Measurements from ENCODE around the gene TSHZ2.
"Not testable (repeated sequence)": the region's sequence is repeated elsewhere in the genome, so short reads cannot be mapped to it uniquely, and the experiment has no call there.

TSHZ2 gene

DNA sequence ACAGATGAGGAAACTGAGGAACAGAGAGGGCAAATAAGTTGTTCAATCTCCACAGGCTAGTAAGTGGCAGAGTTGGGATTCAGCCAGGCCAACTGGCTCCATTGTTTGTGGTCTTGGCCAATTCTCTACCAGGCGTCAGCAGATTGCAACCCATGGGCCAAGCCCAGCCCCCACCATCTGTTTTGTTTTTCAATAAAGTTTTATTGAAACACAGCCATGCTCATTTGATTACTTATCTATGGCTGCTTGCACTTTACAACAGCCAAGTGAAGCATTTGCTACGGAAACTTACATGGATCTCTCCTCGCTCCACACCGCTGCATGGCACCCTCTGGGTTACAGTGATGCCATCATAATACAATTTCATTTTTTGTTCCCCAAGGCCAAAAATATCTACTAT is 530.7 kb downstream of the TSHZ2 start:
- no peak for DNase-seq (ENCODE audit: low read depth, low spot score)

DNA sequence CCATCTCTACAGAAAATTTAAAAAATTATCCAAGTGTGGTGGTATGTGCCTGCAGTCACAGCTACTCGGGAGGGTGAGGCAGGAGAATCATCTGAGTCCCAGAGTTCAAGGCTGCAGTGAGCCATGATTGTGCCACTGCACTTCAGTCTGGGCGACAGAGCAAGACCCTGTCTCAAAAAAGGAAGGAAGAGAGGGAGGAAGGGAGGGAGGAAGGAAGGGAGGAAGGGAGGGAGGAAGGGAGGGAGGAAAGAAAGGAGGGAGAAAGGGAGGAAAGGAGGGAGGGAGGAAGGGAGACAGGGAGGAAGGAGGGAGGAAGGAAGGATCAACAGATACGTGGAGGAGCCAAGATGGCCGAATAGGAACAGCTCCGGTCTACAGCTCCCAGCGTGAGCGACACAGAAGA is 531.4 kb downstream of the TSHZ2 start:
- DNase-seq (ENCODE audit: low read depth, low spot score): no peak

DNA sequence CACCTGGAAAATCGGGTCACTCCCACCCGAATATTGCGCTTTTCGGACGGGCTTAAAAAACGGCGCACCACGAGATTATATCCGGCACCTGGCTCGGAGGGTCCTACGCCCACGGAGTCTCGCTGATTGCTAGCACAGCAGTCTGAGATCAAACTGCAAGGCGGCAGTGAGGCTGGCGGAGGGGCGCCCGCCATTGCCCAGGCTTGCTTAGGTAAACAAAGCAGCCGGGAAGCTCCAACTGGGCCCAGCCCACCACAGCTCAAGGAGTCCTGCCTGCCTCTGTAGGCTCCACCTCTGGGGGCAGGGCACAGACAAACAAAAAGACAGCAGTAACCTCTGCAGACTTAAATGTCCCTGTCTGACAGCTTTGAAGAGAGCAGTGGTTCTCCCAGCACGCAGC is 531.9 kb downstream of the TSHZ2 start:
- DNase-seq (ENCODE audit: low read depth, low spot score): not testable (repeated sequence)

DNA sequence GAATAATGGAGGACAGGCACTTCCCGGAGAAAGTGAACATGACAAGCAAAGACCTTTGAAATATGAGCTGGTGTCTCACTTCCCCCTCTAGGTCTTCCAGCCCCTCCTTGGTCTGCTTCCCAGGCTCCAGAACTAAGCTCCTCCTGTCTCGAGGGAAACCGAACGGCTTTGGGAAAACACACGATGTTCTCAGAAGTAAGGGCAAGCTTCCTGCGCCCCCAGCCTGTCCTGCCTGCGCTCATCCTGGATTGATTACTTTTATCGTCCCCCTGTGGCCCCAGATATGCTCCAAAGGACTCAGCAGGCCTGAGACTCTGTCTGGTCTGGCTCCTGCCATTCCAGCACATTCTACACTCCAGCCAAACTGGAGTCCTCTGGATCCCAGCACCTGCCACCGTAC is 538.1 kb downstream of the TSHZ2 start:
- DNase-seq (ENCODE audit: low read depth, low spot score): no peak

DNA sequence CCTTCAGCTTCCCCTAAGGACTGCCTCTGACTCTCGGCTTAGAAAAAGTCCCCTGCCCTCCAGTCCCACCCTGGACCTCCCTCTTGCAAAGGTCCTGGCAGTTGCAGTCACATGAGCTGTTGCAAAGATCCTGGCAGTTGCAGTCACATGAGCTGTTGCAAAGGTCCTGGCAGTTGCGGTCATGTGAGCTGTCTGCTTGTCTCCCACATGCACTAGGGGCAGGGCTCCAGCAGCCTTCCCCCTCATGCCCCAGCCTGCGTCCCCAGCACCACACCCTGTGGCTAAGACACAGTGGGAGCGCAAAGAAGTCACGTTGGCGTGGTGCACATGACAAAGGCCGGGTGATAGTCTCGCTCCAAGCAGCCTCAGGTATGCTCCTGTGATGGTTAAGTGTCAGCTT is 538.5 kb downstream of the TSHZ2 start:
- no peak for DNase-seq (ENCODE audit: low read depth, low spot score)

DNA sequence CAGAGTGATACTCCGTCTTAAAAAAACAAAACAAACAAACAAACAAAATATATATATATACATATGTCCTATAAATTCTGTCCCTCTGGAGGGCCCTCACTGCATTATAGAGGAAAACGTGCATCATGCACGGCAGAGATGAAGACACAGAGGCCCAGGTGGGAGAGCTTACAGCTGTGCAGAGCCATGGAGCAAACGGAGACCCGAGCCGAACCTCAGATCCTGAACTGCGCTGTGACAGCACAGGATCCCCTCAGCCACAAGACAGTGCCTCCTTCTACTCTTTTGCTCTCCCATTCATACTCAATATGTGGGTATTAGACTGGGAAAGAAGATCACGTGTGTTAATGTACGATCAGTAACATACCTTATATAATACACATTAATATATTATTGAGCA is 539.9 kb downstream of the TSHZ2 start:
- no peak for DNase-seq (ENCODE audit: low read depth, low spot score)

DNA sequence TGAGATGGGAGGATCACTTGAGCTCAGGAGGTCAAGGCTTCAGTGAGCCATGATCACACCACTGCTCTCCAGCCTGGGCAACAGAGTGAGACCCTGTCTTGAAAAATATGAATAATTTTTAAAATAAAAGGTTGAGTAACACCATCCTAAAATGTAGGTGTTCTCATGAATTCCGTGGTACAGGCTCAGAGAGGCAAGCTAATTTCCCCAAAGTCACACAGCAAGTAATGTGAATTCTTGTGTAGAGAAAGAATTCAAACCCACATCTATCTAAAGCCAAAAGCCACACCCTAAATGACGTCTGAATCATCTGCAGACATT is 541.0 kb downstream of the TSHZ2 start:
- no peak for DNase-seq (ENCODE audit: low read depth, low spot score)

DNA sequence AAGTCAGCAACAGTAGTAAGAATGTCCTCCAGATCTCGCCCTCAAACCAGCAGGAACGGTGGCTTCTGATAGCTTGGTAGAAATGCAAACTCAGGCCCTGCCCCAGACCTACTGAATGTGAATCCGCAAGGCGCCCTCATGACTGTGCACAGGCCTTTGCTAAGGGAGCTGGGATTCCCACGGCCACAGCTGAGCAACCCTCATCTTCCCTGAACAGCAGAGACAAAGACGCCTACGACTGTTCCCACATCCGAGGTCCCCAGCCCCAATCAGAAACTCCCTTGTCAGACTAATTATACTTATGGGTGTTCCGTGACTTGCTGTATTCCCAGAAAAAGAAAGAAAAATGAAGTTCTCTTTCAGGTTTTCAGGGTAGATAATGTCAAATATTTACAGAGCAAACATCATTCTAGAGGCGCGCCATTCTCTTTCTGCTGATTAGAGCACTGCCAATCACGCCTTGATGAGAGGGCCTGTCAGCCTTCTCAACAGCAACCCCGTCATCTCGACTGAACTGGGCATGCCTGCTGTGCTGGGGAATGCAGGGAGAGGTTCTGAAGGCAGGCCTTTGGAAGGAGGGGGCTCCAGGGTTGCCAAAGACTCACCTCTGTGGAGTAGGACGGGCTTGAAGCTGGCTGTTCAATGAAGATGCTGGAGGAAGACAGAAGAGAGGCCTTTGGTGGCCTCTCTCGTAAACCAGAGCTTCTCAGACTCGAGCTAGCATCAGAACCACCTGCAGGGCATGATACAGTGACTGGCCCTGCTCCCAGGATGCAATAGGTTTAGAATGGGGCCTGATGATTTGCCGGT is 541.5 kb downstream of the TSHZ2 start:
- no peak for DNase-seq (ENCODE audit: low read depth, low spot score)

DNA sequence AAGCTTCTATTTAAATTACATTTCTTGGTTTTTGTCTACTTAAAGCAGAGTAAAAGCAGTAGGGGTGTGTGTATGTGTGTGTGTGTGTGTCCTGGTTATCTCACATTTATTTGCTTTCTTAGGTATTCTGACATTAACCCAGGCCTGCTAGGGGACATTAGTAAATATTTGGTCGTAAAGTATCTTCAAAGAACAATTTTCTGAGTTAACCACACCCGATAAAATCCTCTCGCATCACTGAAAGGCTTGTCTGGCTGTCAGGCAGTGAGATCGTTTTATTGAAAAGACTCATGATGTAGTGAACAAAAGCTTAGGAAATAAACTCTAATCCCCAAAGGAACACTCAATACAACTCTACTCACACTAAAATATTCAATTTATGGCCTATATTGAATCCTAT is 543.6 kb downstream of the TSHZ2 start:
- no peak for DNase-seq (ENCODE audit: low read depth, low spot score)

DNA sequence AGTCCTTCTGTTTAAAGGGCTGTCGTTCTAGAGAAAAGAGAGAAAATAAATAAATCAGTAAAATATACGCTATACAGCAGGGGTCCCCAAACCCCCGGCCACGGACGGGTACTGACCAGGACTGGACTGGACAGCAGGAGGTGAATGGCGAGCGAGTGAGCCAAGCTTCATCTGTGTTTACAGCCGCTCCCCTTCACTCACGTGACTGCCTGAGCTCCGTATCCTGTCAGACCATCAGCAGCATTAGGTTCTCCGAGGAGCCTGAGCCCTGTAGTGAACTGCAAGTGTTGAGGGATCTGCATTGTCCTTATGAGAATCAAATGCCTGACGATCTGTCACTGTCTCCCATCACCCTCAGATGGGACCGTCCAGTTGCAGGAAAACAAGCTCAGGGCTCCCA is 545.0 kb downstream of the TSHZ2 start:
- no peak for DNase-seq (ENCODE audit: low read depth, low spot score)

DNA sequence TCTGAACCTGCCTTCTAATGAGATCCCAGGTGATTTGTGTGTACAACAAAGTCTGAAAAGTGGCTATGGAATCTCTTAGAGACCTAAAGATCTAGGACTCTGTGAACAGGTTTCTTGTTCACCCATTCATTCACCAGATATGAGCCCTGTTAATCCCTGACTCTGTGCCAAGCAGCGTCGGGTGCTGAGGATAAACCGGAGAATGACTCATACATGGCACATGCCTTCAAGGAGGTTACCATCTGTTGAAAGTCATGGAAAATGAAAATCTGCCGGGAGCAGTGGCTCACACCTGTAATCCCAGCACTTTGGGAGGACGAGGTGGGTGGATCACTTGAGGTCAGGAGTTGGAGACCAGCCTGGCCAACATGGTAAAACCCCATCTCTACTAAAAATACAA is 549.3 kb downstream of the TSHZ2 start:
- not testable (repeated sequence) for DNase-seq (ENCODE audit: low read depth, low spot score)

DNA sequence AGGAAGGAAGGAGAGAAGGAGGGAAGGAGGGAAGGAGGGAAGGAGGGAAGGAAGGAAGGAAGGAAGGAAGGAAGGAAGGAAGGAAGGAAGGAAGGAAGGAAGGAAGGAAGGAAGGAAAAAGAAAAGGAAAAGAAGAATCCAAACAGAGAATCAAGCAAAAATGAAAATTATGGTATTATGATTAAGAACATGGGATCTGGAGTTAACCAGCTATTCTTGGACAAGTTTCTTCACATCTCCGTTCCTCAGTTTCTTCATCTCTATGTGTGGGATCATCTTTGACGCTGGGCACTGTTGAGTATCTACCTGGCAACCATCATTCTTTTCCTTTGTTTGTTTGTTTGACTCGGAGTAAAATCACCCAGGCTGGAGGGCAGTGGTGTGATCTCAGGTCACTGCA is 549.9 kb downstream of the TSHZ2 start:
- no peak for DNase-seq (ENCODE audit: low read depth, low spot score)

DNA sequence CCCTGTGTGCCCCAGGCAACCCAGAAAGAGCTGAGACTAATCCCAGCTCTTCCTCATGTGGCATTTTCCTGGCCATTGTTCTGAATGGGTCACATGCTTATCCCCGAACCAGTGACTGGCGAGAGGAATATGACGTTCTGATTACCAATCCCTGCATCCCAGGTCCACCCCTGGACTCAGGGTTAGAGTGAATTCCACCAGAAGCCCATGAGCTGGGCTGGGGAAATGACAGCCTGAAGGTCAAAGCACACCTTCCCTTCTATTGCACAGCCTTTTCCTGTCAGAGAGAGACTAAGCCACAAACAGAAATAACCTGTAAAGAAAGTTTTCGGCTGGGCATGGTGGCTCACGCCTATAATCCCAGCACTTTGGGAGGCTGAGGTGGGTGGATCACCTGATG is 550.5 kb downstream of the TSHZ2 start:
- DNase-seq (ENCODE audit: low read depth, low spot score): no peak

DNA sequence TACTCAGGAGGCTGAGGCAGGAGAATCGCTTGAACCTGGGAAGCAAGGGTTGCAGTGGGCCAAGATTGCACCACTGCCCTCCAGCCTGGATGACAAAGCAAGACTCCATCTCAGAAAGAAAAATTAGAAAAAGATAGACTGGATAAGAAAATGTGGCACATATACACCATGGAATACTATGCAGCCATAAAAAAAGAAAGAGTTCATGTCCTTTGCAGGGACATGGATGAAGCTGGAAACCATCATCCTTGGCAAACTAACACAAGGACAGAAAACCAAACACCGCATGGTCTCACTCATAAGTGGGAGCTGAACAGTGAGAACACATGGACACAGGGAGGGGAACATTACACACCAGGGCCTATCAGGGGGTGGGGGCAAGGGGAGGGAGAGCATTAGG is 551.5 kb downstream of the TSHZ2 start:
- DNase-seq (ENCODE audit: low read depth, low spot score): not testable (repeated sequence)

DNA sequence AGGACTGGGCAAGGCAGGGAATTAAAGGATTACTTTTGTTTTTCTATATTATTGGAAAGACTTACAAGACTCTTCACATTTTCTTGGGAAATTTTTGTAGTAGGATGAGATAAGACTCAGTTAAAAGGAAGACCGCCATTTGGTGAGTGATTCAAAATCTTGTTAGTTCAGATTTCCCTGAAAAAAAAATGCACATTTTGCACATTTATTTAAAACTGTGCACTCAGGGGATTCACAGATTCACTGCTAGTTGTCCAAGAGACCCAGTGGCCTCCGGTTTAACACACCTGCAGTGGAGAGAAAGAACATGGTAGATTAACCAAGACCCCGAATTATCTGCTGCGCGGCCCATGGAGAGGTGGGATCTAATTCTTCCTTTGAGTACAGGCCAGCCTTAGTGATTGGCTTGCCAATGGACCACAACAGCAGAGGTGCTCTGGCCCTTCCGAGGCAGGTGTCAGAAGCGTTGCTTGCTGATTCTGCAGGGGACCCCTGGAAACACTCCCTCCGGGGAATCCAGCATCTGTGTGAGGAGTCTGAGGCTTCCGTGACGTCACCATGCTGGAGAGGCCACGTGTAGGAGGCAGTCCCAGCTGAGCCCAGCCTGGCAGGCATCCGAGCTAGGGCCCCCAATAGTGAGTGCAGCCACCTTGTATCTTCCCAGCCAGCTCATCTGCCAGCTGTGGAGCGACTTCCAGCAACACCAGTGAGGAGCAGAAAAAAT is 552.6 kb downstream of the TSHZ2 start:
- no peak for DNase-seq (ENCODE audit: low read depth, low spot score)

DNA sequence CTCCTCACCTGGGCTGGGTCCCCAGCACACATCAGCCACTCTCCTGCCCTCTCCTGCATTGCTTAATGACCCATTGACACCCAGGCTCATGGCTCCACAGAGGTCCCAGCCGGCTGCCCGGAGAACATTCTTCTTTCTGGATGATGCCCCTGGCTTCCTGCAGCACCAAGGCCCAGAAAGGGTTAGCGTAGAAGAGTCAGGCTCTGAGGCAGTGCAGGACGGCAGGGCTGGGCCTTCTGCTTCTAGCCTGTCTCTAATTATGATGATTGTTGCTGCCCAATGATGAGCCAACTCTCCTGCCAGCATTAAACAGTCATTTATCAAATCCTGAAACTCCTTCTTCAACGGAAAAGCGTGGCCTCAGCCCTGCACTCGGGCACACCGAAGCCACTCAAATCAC is 555.0 kb downstream of the TSHZ2 start:
- DNase-seq (ENCODE audit: low read depth, low spot score): no peak

DNA sequence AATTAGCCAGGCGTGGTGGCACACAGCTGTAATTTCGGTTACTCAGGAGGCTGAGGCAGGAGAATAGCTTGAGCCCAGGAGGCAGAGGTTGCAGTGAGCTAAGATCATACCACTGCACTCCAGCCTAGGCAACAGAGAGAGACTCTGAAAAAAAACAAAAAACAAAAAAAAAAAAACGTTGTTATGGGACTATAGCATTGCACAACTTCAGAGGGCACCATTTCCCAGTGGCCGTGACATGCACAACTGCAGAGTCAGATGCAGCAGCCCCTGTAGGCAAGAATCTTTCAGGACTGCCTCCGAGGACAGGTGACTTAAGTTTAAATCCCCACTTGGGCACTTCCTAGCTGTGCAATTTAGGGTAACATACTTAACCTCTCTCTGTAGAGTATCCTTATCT is 557.5 kb downstream of the TSHZ2 start:
- no peak for DNase-seq (ENCODE audit: low read depth, low spot score)

DNA sequence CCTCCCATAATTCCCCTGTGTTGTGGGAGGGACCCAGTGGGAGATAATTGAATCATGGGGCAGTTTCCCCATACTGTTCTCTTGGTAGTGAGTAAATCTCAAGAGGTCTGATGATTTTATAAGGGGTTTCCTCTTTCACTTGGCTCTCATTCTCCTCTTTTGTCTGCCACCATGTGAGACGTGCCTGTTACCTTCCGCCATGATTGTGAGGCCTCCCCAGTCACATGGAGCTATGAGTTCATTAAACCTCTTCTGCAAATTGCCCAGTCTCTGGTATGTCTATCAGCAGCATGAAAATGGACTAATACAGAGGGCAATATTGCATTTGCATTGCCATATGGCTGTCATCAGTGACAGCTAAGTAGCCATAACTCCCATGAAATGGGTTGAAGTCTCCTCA is 558.3 kb downstream of the TSHZ2 start:
- DNase-seq (ENCODE audit: low read depth, low spot score): no peak

DNA sequence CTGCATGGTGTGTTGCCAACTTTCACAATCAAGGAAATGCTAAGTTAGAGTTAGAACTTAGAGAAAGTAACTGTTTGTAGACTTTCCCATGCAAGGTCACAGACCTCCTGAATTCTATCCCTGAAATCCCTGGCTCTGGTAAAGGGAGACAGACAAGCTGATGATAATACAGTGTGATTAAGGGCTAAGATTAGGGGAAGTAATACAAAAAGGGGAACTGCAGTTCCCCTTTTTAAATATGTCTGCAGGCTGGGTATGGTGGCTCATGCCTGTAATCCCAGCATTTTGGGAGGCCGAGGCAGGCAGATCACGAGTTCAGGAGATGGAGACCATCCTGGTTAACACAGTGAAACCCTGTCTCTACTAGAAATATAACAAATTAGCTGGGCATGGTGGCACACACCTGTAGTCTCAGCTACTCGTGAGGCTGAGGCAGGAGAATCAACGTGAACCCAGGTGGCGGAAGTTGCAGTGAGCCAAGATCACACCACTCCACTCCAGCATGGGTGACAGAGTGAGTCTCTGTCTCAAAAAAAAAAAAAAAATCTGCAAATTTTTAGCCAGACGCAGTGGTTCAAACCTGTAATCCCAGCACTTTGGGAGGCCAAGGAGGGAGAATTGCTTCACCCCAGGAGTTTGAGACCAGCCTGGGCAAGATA is 560.6 kb downstream of the TSHZ2 start:
- not testable (repeated sequence) for DNase-seq (ENCODE audit: low read depth, low spot score)

DNA sequence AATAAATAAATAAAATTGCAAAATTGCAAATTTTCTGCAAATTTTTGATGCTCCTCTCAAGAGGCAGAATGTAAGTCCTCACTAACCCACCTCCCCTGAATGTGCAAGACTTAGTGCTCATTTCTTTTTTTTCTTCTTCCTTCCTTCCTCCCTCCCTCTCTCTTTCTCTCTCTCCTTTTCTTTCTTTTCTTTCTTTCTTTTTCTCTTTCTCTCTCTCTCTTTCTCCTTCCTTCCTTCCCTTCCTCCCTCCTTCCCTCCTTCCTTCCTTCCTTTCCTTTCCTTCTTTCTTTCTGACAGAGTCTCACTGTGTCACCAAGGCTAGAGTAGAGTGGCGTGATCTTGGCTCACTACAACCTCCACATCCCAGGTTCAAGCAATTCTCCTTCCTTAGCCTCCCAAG is 561.3 kb downstream of the TSHZ2 start:
- no peak for DNase-seq (ENCODE audit: low read depth, low spot score)

DNA sequence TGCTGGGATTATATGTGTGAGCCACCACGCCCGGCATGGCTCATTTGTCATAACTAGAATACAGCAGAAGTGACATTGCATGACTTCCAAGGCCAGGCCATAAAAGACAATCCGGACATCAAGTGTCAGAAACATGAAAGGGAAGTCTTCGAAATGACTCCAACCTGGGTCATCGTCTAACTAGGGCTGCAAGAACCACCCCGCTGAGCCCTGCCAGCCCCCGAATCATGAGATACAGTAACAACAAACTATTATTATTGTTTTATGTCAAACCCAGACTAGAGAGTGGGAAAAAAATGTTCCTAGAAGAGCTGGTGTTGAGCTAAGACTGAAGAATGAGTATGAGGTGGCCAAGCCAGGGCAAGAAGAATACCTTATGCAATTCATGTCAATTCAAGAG is 561.9 kb downstream of the TSHZ2 start:
- DNase-seq (ENCODE audit: low read depth, low spot score): no peak

DNA sequence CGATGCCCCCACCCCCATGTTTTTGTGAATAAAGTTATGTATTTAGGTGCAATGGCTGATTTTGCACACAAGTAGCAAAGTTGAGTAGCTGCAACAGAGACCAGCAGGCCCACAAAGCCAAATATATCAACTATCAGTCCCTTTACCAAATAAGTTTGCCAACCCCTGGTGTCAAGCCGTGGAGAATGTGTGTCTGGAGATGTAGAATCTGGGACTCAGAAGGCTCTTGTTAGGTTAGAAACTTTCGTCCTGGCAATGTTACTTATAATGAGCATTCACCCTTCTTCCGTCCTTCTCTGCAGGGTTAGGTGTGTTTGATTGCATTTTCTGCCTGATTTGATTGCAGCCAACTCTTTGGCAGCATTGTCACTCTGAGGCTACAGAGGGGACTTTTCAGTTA is 563.7 kb downstream of the TSHZ2 start:
- DNase-seq (ENCODE audit: low read depth, low spot score): no peak

DNA sequence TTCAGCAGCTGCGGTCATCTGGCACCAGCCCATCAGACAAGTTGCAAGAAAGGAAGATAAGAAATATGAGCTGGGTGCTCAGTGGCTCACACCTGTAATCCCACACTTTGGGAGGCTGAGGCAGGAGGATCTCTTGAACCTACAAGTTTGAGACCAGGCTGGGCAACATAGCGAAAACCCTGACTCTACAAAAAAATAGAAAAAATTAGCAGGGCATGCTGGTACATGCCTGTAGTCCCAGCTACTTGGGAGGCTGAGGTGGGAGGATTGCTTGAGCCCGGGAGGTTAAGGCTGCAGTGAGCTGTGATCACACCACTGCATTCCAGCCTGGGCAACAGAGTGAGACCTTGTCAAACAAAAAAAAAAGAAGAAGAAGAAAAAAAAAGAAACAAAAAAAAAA is 564.2 kb downstream of the TSHZ2 start:
- DNase-seq (ENCODE audit: low read depth, low spot score): not testable (repeated sequence)
